HG02678 (cell line): ENCODE data around the gene NPM3.

Experiments
- ATAC-seq: cut with Tn5 transposase; IDR thresholded peaks from one replicate; pipeline ENCODE4 v1.9.1; 2021; ENCODE audit warnings: mild to moderate bottlenecking, moderate library complexity; ENCODE audit not compliant: unreplicated experiment

The NPM3 gene

DNA sequence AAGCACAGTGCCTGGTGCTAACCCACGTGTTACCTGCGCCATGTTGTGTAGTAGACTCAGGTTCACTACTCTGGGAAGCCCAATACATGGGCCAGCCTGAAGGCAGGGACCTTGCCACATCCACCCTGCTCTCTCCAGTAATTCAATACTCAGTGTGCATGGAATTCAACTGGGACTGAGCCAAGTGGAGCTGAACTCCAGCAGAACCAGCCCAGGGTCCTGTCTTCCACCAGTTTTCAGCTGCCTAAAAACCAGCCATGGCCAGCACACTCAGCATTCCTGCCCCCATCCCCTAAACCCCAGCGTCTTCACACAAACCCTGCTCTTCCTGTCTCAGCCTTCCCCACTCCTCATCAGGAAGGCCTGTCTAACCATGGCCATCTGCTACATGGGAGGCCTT is 22.7 kb downstream of the NPM3 start:
- no peak for ATAC-seq

GRCh38 chr10:101759309-101760247 is 23.7 kb downstream of the NPM3 start:
- no peak for ATAC-seq

DNA sequence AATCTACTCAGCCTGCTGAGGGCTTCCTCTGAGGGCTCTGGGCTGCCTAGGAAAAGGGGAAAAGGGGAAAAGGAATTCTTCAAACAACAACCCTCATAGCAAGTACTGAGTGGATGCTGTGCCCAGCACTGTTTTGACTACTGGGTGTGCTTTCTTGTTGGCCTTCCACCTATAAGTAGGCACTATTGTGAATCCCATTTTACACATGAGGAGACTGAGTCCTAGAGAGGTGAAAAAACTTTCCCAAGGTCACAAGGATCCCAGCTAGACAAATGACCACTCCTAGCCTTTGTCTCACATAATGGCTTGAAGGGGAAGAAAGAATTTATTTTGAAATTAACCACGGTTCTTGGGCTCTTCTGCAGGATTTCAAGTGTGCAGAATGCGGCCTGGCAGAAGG is 24.4 kb downstream of the NPM3 start:
- ATAC-seq = no peak

DNA sequence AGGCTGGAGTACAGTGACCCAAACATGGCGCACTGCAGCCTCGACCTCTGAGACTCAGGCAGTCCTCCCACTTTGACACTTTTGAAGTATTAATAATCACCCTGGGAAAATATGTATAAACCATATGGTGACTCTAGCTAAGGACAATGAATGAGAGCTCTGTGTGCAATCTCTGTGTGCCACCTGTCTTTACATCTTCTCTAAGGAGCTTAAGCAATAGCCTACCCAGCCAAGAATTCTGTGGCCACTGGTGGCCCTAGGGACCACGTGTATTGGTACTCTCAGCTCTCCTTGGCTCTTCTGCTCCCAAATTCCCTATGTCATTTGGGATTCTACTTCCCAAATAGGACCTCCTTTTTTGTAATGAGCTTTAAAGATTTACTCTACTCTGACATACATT is 31.0 kb downstream of the NPM3 start:
- ATAC-seq = no peak

- ATAC-seq = no peak
Observed at GRCh38 chr10:101749047-101750016, 33.9 kb downstream of the NPM3 start.

- no peak for ATAC-seq
Observed at GRCh38 chr10:101748496-101748895, 34.8 kb downstream of the NPM3 start.

DNA sequence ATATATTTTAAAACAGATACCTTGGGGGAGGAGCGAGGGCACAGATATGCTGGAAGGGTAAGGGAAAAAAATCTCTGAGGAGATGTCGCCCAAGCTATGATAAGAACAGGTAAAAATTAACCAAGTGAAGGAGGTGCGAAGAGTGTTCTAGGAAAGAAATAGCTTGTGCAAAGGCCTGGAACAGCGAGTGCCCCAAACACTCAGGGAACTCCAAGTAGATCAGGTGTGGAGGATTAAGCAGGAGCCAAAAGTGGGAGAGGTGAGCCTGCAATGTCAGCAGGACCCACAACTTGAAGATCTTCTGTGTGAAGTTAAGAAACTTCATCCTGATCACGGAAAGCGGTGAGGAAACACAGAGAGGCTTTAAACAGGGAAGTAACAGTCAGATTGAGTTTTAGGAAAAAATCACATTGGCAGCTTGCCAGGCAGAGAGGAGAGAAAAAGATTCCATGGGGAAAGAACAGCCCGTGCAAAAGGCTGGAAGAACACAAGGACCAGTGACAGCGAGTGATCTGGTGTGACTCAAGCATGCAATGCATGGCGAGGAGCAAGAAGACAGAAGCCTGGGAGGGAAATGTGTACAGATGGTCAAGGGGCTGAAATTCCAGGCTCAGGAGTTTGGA is 38.1 kb downstream of the NPM3 start:
- ATAC-seq = no peak

DNA sequence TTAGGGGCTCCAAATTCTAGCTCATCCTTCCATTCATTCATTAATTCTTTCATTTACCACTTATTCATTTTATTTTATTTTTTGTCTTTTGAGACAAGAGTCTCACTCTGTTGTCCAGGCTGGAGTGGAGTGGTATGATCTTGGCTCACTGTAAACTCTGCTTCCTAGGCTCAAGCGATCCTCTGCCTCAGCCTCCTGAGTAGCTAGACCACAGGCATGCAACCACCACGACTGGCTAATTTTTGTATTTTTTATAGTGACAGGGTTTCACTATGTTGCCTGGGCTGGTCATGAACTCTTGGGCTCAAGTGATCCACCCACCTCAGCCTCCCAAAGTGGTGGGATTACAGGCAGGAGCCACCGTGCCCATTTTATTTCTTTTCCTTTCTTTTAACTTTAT is 39.0 kb downstream of the NPM3 start:
- ATAC-seq = no peak

GRCh38 chr10:101741938-101742337 is 41.3 kb downstream of the NPM3 start:
- no peak for ATAC-seq

GRCh38 chr10:101736666-101737065 is 46.6 kb downstream of the NPM3 start:
- ATAC-seq = no peak

DNA sequence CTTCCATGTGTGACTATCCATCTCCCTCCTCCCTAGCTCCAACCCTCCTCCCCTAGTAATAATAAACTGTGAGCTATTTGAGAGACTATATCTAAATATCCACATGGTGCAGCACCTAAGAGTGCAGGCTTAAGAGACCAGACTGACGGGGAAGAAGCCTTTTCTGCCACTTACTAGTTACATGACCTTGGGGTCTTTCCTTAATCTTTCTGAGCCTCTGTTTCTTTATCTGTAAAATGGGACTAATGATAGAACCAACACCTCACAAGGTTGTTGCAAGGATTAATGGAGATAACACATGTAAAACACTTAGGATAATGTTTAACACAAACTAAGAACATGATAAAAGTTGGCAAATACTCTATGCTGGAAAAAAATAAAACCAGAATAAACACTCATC is 51.1 kb downstream of the NPM3 start:
- ATAC-seq = no peak
